A549 (cell line): Measurements from ENCODE around the gene ITGBL1. TPM values are rescaled to one million over a fixed set of nuclear protein-coding genes. Genes with fewer than 3 reads are reported as not detected.
A peak's percentile ranks its signal among the peaks of the same experiment; 100 is the strongest.

Source experiments
- ATAC-seq, 2 experiments: fragments of 200-7000 bp in 1 of 2; fragments of >200 bp in 1 of 2; cut with Nextera tagmentation in 1 of 2; cut with Tn5 transposase in 1 of 2; 3 replicates each; pipeline versions ENCODE4 v1.8.0 to v1.9.1; 2018 to 2020; ENCODE audit warnings: mild to moderate bottlenecking in 1 of 2, moderate library complexity in 1 of 2
- CTCF ChIA-PET: fragments of 300-600 bp; sonication (Branson Sonifier 250); formaldehyde crosslinking; extraction: SDS; loops from one replicate; lab custom pipeline; 2021; ENCODE audit warnings: antibody characterized with exemption, inconsistent platforms; lab: Yijun Ruan, JAX
- POLR2A ChIA-PET: fragments of 350-600 bp; formaldehyde crosslinking; extraction: SDS; loops from one replicate; lab custom pipeline; 2021; ENCODE audit warnings: antibody characterized with exemption, inconsistent platforms; lab: Yijun Ruan, JAX
- DNase-seq, 2 experiments: peaks; one replicate each; pipeline versions ENCODE4 v3.0.0 to v3.0.0-alpha.2; 2011 to 2016; ENCODE audit warnings: low read depth in 1 of 2, low spot score in 1 of 2
- FAIRE-seq: peaks from 2 replicates; lab custom pipeline; 2011; peaks lifted over from hg19 to GRCh38; lab: Jason Lieb, UNC
- H3K27ac ChIP-seq, 2 experiments: fragments of >200 bp; sonication (Bioruptor Twin); formaldehyde crosslinking; 3 replicates each; pipeline ENCODE4 v1.5.1; 2016 to 2017
- H3K4me1 ChIP-seq: fragments of >200 bp; sonication (Bioruptor Twin); formaldehyde crosslinking; 3 replicates; pipeline ENCODE4 v1.6.1; 2016
- H3K4me2 ChIP-seq: fragments of >200 bp; sonication (Bioruptor Twin); formaldehyde crosslinking; 3 replicates; pipeline ENCODE4 v1.6.1; 2016
- H3K4me3 ChIP-seq: fragments of >200 bp; sonication (Bioruptor Twin); formaldehyde crosslinking; 3 replicates; pipeline ENCODE4 v1.5.1; 2016
- H3K9me3 ChIP-seq: fragments of >200 bp; sonication (Bioruptor Twin); formaldehyde crosslinking; 3 replicates; pipeline ENCODE4 v1.6.1; 2016
- CHD2 ChIP-seq: fragments of 150-350 bp; IDR thresholded peaks from 2 replicates; pipeline ENCODE4 v1.6.1; 2014; ENCODE audit warnings: low read length; ENCODE audit not compliant: partially characterized antibody
- CTCF ChIP-seq: fragments of >200 bp; sonication (Bioruptor Twin); formaldehyde crosslinking; IDR thresholded peaks from 3 replicates; pipeline ENCODE4 v1.5.1; 2016
- EHF ChIP-seq: fragments of 250-450 bp; sonication (Bioruptor Pico); IDR thresholded peaks from 2 replicates; pipeline ENCODE4 v1.5.0; 2020; ENCODE audit warnings: mild to moderate bottlenecking
- ELK1 ChIP-seq: fragments of 150-350 bp; IDR thresholded peaks from 2 replicates; pipeline ENCODE4 v1.6.1; 2014; ENCODE audit warnings: low read depth, mild to moderate bottlenecking, low read length
- ESRRA ChIP-seq: fragments of 150-350 bp; IDR thresholded peaks from 2 replicates; pipeline ENCODE4 v1.6.1; 2014; ENCODE audit warnings: mild to moderate bottlenecking, low read length, borderline replicate concordance
- HES2 ChIP-seq: fragments of >200 bp; sonication (Bioruptor Twin); formaldehyde crosslinking; IDR thresholded peaks from 2 replicates; pipeline ENCODE4 v1.6.1; 2016
- HOXA7 ChIP-seq: fragments of 250-450 bp; sonication (Bioruptor Pico); IDR thresholded peaks from 2 replicates; pipeline ENCODE4 v1.5.0; 2020; ENCODE audit warnings: mild to moderate bottlenecking, moderate library complexity
- HOXB13 ChIP-seq: fragments of 250-450 bp; sonication (Bioruptor Pico); IDR thresholded peaks from 2 replicates; pipeline ENCODE4 v1.5.0; 2020; ENCODE audit warnings: low read depth, mild to moderate bottlenecking, moderate library complexity
- MAFK ChIP-seq: fragments of 450-650 bp; IDR thresholded peaks from 2 replicates; pipeline ENCODE4 v1.6.1; 2014; ENCODE audit not compliant: partially characterized antibody
- MAX ChIP-seq: IDR thresholded peaks from 2 replicates; pipeline ENCODE4 v1.6.1; 2012
- MAZ ChIP-seq: fragments of 150-350 bp; IDR thresholded peaks from 2 replicates; pipeline ENCODE4 v1.6.1; 2014; ENCODE audit warnings: antibody characterized with exemption, low read depth, low read length, borderline replicate concordance
- PHF8 ChIP-seq: fragments of 200-600 bp; sonication (generic); IDR thresholded peaks from 2 replicates; pipeline ENCODE4 v1.6.1; 2016; ENCODE audit warnings: low read depth, mild to moderate bottlenecking, antibody characterized with exemption, moderate library complexity, borderline replicate concordance
- RARB ChIP-seq: fragments of 250-450 bp; sonication (Bioruptor Pico); IDR thresholded peaks from 2 replicates; pipeline ENCODE4 v1.8.0; 2021; ENCODE audit warnings: mild to moderate bottlenecking, moderate library complexity
- RCOR1 ChIP-seq: fragments of 150-350 bp; IDR thresholded peaks from 2 replicates; pipeline ENCODE4 v1.6.1; 2014; ENCODE audit warnings: antibody characterized with exemption, low read length, low read depth
- SMC3 ChIP-seq: fragments of >200 bp; sonication (Bioruptor Twin); formaldehyde crosslinking; IDR thresholded peaks from 3 replicates; pipeline ENCODE4 v1.6.1; 2018; ENCODE audit warnings: inconsistent platforms
- TP53 ChIP-seq: fragments of 250-450 bp; sonication (Bioruptor Pico); IDR thresholded peaks from 2 replicates; pipeline ENCODE4 v1.5.0; 2021; ENCODE audit warnings: mild to moderate bottlenecking, moderate library complexity
- ZC3H11A ChIP-seq: fragments of 450-650 bp; IDR thresholded peaks from 2 replicates; pipeline ENCODE4 v1.6.1; 2014; ENCODE audit warnings: antibody characterized with exemption, mild to moderate bottlenecking
- WGBS: methylation state at CpG from one replicate; pipeline ENCODE4 v1.1.6; 2017; ENCODE audit errors: missing lambda C conversion rate; 5-methylcytosine and 5-hydroxymethylcytosine counted together
- polyA plus RNA-seq, 4 experiments: library from polyadenylated mRNA; depleted of rRNA in 3 of 4; stranded (reverse); fragments of >200 nt; fragmentation: RNase III in 1 of 4; extraction: RNeasy Plus Mini Kit Qiagen cat#74134 plus additional on column Dnase treatment in 1 of 4; gene quantifications; 2 replicates in 3 of 4; 3 replicates in 1 of 4; pipeline ENCODE4 v1.2.3, GENCODE V29; 2011 to 2017

ITGBL1 gene
- polyA plus RNA-seq, 2 of the 4 experiments (the other 2 are of a cell fraction) = 0.40 to 1.3 TPM

- ATAC-seq (peak; percentile 84 to 89), FAIRE-seq (no peak), DNase-seq (no peak)
- Histone ChIP-seq H3K27ac (peak overlapping the region; percentile 82), H3K4me2 (peak overlapping the region; percentile 89), H3K4me1 (peaks cover 35% of the 10 kb centered on the region), H3K4me3 (peak overlapping the region; percentile 32), H3K9me3 (no peaks in the 10 kb centered on the region)
- WGBS = 3% methylated on average over 4 of the region's 4 CpGs
- no peak for TF ChIP-seq SMC3
- no peak for TF ChIP-seq HOXB13 (CRISPR knock-in tag)
- no peak for TF ChIP-seq CTCF
- TF ChIP-seq MAX = no peak
- TF ChIP-seq EHF = no peak
- TF ChIP-seq PHF8 = no peak
- no peak for TF ChIP-seq HOXA7 (CRISPR knock-in tag)
- no peak for TF ChIP-seq RARB (CRISPR knock-in tag)
- CTCF ChIA-PET = no interaction called here
- POLR2A ChIA-PET = no interaction called here
Observed at GRCh38 chr13:101626925-101627555, 174.6 kb downstream of the ITGBL1 start.

- ATAC-seq (peak; percentile 79 to 85), DNase-seq (peak in 1 of 2 experiments; percentile 15)
- no peaks in the 10 kb centered on the region for H3K9me3 ChIP-seq
Observed at GRCh38 chr13:101627556-101627943, 175.1 kb downstream of the ITGBL1 start.

GRCh38 chr13:101628900-101629299 lies 176.4 kb downstream of the ITGBL1 start:
- H3K4me1 ChIP-seq = peaks cover 26% of the 10 kb centered on the region
- FAIRE-seq = no peak
- no peak for DNase-seq
- no peak overlapping the region for H3K27ac ChIP-seq
- no peak for ATAC-seq
- ChIA-PET POLR2A (no interaction called here), CTCF (no interaction called here)
- H3K4me3 ChIP-seq = no peak overlapping the region
- H3K9me3 ChIP-seq = no peaks in the 10 kb centered on the region
- H3K4me2 ChIP-seq = no peak overlapping the region
- WGBS = 70% methylated on average over 1 of the region's 1 CpG
- peak; percentile 46 for TF ChIP-seq MAFK
- TF ChIP-seq RCOR1 = no peak
- no peak for TF ChIP-seq TP53 (CRISPR knock-in tag)
- TF ChIP-seq HES2 = no peak

More at GRCh38 chr13:101627556-101627943, 175.1 kb downstream of the ITGBL1 start:
- H3K4me1 ChIP-seq = peaks cover 35% of the 10 kb centered on the region
- no peak for FAIRE-seq
- peak overlapping the region; percentile 89 for H3K4me2 ChIP-seq
- 2% methylated on average over 5 of the region's 5 CpGs for WGBS
- TF ChIP-seq MAFK (peak; percentile 47), CTCF (no peak)
- ChIA-PET POLR2A (no interaction called here), CTCF (no interaction called here)
- H3K27ac ChIP-seq = peak overlapping the region; percentile 82
- H3K4me3 ChIP-seq = peak overlapping the region; percentile 32

- H3K4me2 ChIP-seq = no peak overlapping the region
- ATAC-seq = no peak
- FAIRE-seq = no peak
- H3K4me1 ChIP-seq = peaks cover 12% of the 10 kb centered on the region; the same call in 2 of the 3 replicates
- no peaks in the 10 kb centered on the region for H3K9me3 ChIP-seq
- no peak for DNase-seq
- ChIA-PET CTCF (interaction anchor here (1.3 kb wide), 1 partner anchor 12 kb away, joined by 3 read pairs; no protein-coding TSS in a partner anchor), POLR2A (no interaction called here)
- no peak overlapping the region for H3K4me3 ChIP-seq
- no peak overlapping the region for H3K27ac ChIP-seq
- TF ChIP-seq ELK1 (no peak), ESRRA (no peak), ZC3H11A (no peak), CHD2 (no peak), MAZ (no peak), HOXA7 (CRISPR knock-in tag) (no peak), EHF (no peak)
Observed at GRCh38 chr13:101631395-101631794, 178.9 kb downstream of the ITGBL1 start.
